Astrocyte (in vitro differentiated cells and primary cell): ENCODE results near the gene ERG. TPM values are rescaled to one million over a fixed set of nuclear protein-coding genes. Genes with fewer than 3 reads are reported as not detected.

Experiments used
- DNase-seq: peaks from one replicate; pipeline ENCODE4 v3.0.0-alpha.2; 2010; ENCODE audit warnings: low read depth
- FAIRE-seq: peaks from 2 replicates; lab custom pipeline; 2011; peaks lifted over from hg19 to GRCh38; lab: Jason Lieb, UNC
- H2AFZ ChIP-seq: 2 replicates; pipeline ENCODE4 v1.6.0; 2012; ENCODE audit warnings: low read depth, low read length, inconsistent platforms
- H3K27ac ChIP-seq: 2 replicates; pipeline ENCODE4 v1.5.1; 2011; ENCODE audit warnings: low read depth, low read length, inconsistent platforms
- H3K27me3 ChIP-seq: 2 replicates; pipeline ENCODE4 v1.6.0; 2011; ENCODE audit warnings: low read length, inconsistent platforms; ENCODE audit not compliant: insufficient read depth
- H3K36me3 ChIP-seq: 2 replicates; pipeline ENCODE4 v1.5.1; 2011; ENCODE audit warnings: low read length, inconsistent platforms; ENCODE audit not compliant: insufficient read depth
- H3K4me1 ChIP-seq: 2 replicates; pipeline ENCODE4 v1.5.1; 2011; ENCODE audit warnings: low read length, inconsistent platforms; ENCODE audit not compliant: insufficient read depth
- H3K4me2 ChIP-seq: 2 replicates; pipeline ENCODE4 v1.6.0; 2012; ENCODE audit warnings: low read length, inconsistent platforms
- H3K4me3 ChIP-seq: 2 replicates; pipeline ENCODE4 v1.5.1; 2011; ENCODE audit warnings: low read depth, mild to moderate bottlenecking, low read length, inconsistent platforms; ENCODE audit not compliant: insufficient read depth
- H3K79me2 ChIP-seq: 2 replicates; pipeline ENCODE4 v1.6.0; 2012; ENCODE audit warnings: mild to moderate bottlenecking, low read length, inconsistent platforms; ENCODE audit not compliant: insufficient read depth
- H3K9ac ChIP-seq: 2 replicates; pipeline ENCODE4 v1.6.0; 2012; ENCODE audit warnings: mild to moderate bottlenecking, low read length, inconsistent platforms
- H3K9me3 ChIP-seq: 2 replicates; pipeline ENCODE4 v1.5.1; 2012; ENCODE audit warnings: low read depth, mild to moderate bottlenecking, low read length, inconsistent platforms; ENCODE audit not compliant: insufficient read depth
- H4K20me1 ChIP-seq: 2 replicates; pipeline ENCODE4 v1.6.0; 2012; ENCODE audit warnings: low read length, inconsistent platforms; ENCODE audit not compliant: insufficient read depth
- H3K27ac Mint-ChIP-seq: one replicate; pipeline ENCODE4 v1.8.0; 2021; ENCODE audit warnings: mild to moderate bottlenecking, mixed read lengths; ENCODE audit not compliant: unreplicated experiment
- H3K27me3 Mint-ChIP-seq: one replicate; pipeline ENCODE4 v1.8.0; 2021; ENCODE audit warnings: low read depth, mixed read lengths; ENCODE audit not compliant: unreplicated experiment
- H3K36me3 Mint-ChIP-seq: one replicate; pipeline ENCODE4 v1.8.0; 2021; ENCODE audit warnings: low read depth, mixed read lengths; ENCODE audit not compliant: unreplicated experiment
- H3K4me1 Mint-ChIP-seq: one replicate; pipeline ENCODE4 v1.8.0; 2021; ENCODE audit warnings: low read depth, mixed read lengths; ENCODE audit not compliant: unreplicated experiment
- H3K4me3 Mint-ChIP-seq: one replicate; pipeline ENCODE4 v1.8.0; 2021; ENCODE audit warnings: mild to moderate bottlenecking, moderate library complexity, mixed read lengths; ENCODE audit not compliant: unreplicated experiment
- H3K9me3 Mint-ChIP-seq: one replicate; pipeline ENCODE4 v1.8.0; 2021; ENCODE audit warnings: mild to moderate bottlenecking, mixed read lengths; ENCODE audit not compliant: unreplicated experiment
- CTCF ChIP-seq: IDR thresholded peaks from 2 replicates; pipeline ENCODE4 v1.5.1; 2011; ENCODE audit warnings: low read depth, mild to moderate bottlenecking, inconsistent platforms, low read length, moderate library complexity; ENCODE audit not compliant: insufficient read depth
- EZH2 ChIP-seq: IDR thresholded peaks from 2 replicates; pipeline ENCODE4 v1.6.1; 2012; ENCODE audit warnings: mild to moderate bottlenecking, low read length, inconsistent platforms; ENCODE audit not compliant: insufficient read depth
- total RNA-seq: library from RNA; stranded (reverse); gene quantifications from 2 replicates; pipeline ENCODE4 v1.2.1, GENCODE V29; 2021

ERG gene
- total RNA-seq, 1 donor from 2014 or later, result 0.84 TPM

GRCh38 chr21:38358666-38359065 is 139.6 kb downstream of the ERG start:
- no peaks in the 10 kb centered on the region for H3K9me3 ChIP-seq
- Mint-ChIP-seq H3K9me3 (peaks cover 9% of the 10 kb centered on the region), H3K27ac (no peak overlapping the region), H3K4me3 (no peak overlapping the region), H3K4me1 (no peaks in the 10 kb centered on the region), H3K27me3 (peaks cover 17% of the 10 kb centered on the region), H3K36me3 (no peaks in the 10 kb centered on the region)
- no peaks in the 10 kb centered on the region for H4K20me1 ChIP-seq
- FAIRE-seq, result no peak
- no peaks in the 10 kb centered on the region for H3K79me2 ChIP-seq
- no peak overlapping the region for H3K9ac ChIP-seq
- H3K4me1 ChIP-seq, result no peaks in the 10 kb centered on the region
- no peak overlapping the region for H3K4me3 ChIP-seq
- peaks cover 4% of the 10 kb centered on the region for H3K27me3 ChIP-seq
- H3K27ac ChIP-seq, result no peak overlapping the region
- no peak overlapping the region for H2AFZ ChIP-seq
- TF ChIP-seq EZH2, result no peak
- TF ChIP-seq CTCF, result no peak
- DNase-seq, result no peak
- H3K4me2 ChIP-seq, result no peak overlapping the region
- H3K36me3 ChIP-seq, result no peaks in the 10 kb centered on the region

- Histone ChIP-seq H3K9ac (no peak overlapping the region), H2AFZ (no peak overlapping the region), H3K27ac (no peak overlapping the region), H3K4me1 (peaks cover 2% of the 10 kb centered on the region), H3K27me3 (peaks cover 4% of the 10 kb centered on the region), H3K79me2 (no peaks in the 10 kb centered on the region), H4K20me1 (no peaks in the 10 kb centered on the region), H3K4me2 (no peak overlapping the region), H3K36me3 (no peaks in the 10 kb centered on the region), H3K4me3 (no peak overlapping the region), H3K9me3 (no peaks in the 10 kb centered on the region)
- no peak for FAIRE-seq
- Mint-ChIP-seq H3K27ac (no peak overlapping the region), H3K4me1 (no peaks in the 10 kb centered on the region), H3K36me3 (no peaks in the 10 kb centered on the region), H3K4me3 (no peak overlapping the region), H3K27me3 (peaks cover 17% of the 10 kb centered on the region), H3K9me3 (peaks cover 9% of the 10 kb centered on the region)
- DNase-seq, result no peak
- TF ChIP-seq EZH2, result no peak
- TF ChIP-seq CTCF, result no peak
Measured at GRCh38 chr21:38358098-38358497, 140.2 kb downstream of the ERG start.

- H3K9ac ChIP-seq, result no peak overlapping the region
- no peaks in the 10 kb centered on the region for H4K20me1 ChIP-seq
- H3K4me2 ChIP-seq, result no peak overlapping the region
- H3K4me3 ChIP-seq, result no peak overlapping the region
- no peak overlapping the region for H3K27ac ChIP-seq
- H3K9me3 ChIP-seq, result no peaks in the 10 kb centered on the region
- H3K27ac Mint-ChIP-seq, result no peak overlapping the region
- peaks cover 9% of the 10 kb centered on the region for H3K9me3 Mint-ChIP-seq
- H3K4me3 Mint-ChIP-seq, result no peak overlapping the region
- no peak for DNase-seq
- H3K4me1 ChIP-seq, result peaks cover 8% of the 10 kb centered on the region
- no peaks in the 10 kb centered on the region for H3K79me2 ChIP-seq
- FAIRE-seq, result no peak
- no peaks in the 10 kb centered on the region for H3K36me3 ChIP-seq
- H2AFZ ChIP-seq, result no peak overlapping the region
- peaks cover 17% of the 10 kb centered on the region for H3K27me3 Mint-ChIP-seq
- H3K36me3 Mint-ChIP-seq, result no peaks in the 10 kb centered on the region
- peaks cover 7% of the 10 kb centered on the region for H3K4me1 Mint-ChIP-seq
- TF ChIP-seq CTCF (no peak), EZH2 (no peak)
- peaks cover 4% of the 10 kb centered on the region for H3K27me3 ChIP-seq
Measured at GRCh38 chr21:38356883-38357625, 141.2 kb downstream of the ERG start.
